GM18907 (cell line): ENCODE results near the gene GRK2.
"Not testable (repeated sequence)": the region's sequence is repeated elsewhere in the genome, so short reads cannot be mapped to it uniquely, and the experiment has no call there.

Source experiments
- ATAC-seq: cut with Tn5 transposase; IDR thresholded peaks from one replicate; pipeline ENCODE4 v1.9.1; 2021; ENCODE audit warnings: mild to moderate bottlenecking, moderate library complexity; ENCODE audit not compliant: unreplicated experiment

Gene GRK2

DNA sequence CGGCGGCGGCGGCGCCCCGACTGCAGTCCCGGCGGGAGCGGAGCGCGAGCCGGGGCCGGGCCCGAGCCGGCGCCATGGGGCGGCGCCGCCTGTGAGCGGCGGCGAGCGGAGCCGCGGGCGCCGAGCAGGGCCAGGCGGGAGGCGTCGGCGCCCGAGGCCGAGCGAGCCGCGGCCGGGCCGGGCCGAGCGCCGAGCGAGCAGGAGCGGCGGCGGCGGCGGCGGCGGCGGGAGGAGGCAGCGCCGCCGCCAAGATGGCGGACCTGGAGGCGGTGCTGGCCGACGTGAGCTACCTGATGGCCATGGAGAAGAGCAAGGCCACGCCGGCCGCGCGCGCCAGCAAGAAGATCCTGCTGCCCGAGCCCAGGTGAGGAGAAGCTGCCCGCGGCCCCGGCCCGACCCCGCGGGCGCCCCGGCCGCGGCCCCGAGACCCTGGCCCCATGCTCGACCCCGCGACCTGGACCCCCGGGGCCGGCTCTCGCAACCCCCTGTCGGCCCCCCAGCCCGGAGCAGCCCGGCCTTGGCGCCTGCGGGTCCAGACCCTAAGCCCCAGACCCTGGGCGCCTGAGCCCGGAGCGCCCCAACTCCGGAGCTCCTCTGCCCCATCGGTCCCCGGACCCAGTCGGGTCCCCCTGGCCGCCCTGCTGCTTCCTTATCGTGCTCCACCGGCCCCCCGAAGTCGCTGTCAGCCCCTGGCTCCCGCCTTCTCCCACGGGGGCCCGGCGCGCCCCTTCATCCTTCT is at the start of gene GRK2:
Gene GRK2, plus strand, starts transcription at position 25 of the 739 bp plus-strand sequence. Its CDS starts 227 bp downstream, at position 252.
- peak; percentile 9 for ATAC-seq

- ATAC-seq: no peak
Observed at GRCh38 chr11:67227726-67228125, 38.5 kb upstream of the GRK2 start.

- ATAC-seq: no peak
Observed at GRCh38 chr11:67230406-67230805, 35.9 kb upstream of the GRK2 start.

DNA sequence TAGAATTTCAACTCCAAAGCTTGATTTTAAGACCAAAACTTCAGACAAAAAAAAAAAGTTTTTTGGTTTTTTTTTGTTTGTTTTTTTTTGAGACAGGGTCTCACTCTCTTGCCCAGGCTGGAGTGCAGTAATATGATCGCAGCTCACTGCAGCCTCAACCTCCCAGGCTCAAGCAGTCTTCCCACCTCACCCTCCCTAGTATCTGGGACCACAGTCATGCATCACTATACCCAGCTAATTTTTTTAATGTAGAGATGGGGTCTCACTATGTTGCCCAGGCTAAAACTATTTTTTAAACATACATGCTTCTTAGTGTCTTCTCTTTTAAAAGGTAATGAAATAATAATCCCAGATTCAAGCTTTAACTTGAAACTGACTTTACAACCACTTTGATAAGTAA is 35.4 kb upstream of the GRK2 start:
- ATAC-seq: no peak

DNA sequence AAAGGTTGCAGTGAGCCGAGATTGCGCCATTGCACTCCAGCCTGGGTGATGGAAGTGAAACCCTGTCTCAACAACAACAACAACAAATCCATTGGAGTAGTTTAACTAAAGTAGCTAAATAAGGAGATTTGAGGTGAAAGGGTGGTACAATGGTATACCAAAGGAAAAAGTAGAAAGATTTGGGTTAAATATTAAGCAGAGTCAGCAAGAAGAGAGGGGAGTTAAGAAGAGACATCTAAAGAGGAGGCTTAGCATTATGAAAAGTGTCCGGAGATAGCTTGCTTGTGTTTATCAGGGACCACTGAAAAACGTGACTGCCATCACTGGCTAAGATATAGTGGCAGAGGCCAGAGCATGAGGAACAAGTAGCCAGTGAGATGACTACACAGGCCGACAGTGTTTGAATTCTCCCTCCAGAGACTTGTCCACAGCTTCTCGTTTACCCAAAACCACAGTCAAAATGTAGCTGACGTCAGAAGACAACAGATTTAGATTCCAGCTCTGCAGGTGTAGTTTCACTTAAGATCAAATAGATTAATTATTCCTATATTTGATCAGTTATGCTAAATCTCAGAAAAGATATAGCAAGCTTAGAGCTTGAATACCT is 32.6 kb upstream of the GRK2 start:
- ATAC-seq: no peak

- not testable (repeated sequence) for ATAC-seq
Observed at GRCh38 chr11:67234571-67234970, 31.7 kb upstream of the GRK2 start.

GRCh38 chr11:67237574-67237973 is 28.7 kb upstream of the GRK2 start:
- ATAC-seq: no peak

- ATAC-seq: no peak
Observed at GRCh38 chr11:67238894-67239782, 27.1 kb upstream of the GRK2 start.

- peak; percentile 85 for ATAC-seq
Observed at GRCh38 chr11:67239783-67240575, 26.3 kb upstream of the GRK2 start.

DNA sequence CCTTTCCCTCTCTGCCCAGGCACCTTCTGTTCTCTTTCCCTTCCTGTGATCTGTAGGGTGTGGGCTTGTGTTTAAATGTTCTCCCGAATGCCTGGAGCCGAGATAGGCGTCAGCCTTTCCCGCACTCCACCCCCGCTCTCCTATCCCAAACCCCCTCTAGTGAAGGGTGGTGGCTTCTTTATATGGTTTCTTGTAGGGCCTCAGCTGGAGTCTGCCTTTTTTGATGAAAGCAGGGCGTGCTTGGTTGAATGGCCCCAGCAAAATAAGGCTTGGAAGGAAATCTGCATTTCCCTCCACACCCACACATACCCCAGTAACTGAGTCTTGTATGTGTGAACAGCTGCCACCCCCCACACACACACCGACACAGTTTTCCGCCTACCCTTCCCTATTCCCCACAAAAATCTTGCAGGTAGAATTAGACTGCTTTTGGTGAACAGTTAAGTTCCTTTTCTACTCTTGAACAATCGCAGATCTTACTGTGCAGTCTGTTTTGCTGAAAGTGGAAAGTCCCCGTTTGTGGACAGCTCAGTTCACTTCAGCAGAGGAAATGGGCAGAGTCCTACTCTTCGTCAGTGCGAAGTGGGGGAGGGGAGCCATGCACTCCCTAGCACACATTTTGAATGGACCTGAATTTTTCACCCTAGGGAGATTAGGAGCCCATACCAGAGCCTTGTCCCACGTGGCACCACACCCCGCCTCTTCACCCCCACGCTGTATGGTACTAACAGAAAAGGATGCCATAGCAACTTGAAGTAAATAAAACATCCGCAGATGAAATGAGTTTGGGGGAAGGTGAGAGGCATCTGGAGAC is 25.5 kb upstream of the GRK2 start:
- peak; percentile 31 for ATAC-seq

DNA sequence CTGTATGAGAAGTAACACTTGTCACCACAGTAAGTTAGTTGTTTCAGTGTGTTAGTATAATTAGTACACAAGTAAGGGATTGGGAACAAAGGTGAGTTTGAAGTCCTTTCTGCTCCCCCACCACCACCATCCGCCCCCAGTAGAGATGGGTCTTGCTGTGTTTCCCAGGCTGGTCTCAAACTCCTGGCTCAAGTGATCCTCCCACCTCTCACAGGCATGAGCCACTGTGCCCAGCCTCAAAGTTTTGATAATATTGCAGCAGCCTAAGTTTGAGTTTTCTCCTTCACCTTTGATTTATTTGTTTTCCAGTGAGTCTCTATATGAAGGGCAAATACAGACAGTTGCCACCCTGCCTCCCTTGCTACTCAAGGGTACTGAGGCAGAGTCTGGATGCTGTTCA is 23.7 kb upstream of the GRK2 start:
- no peak for ATAC-seq

GRCh38 chr11:67243051-67243450 is 23.2 kb upstream of the GRK2 start:
- ATAC-seq: no peak

DNA sequence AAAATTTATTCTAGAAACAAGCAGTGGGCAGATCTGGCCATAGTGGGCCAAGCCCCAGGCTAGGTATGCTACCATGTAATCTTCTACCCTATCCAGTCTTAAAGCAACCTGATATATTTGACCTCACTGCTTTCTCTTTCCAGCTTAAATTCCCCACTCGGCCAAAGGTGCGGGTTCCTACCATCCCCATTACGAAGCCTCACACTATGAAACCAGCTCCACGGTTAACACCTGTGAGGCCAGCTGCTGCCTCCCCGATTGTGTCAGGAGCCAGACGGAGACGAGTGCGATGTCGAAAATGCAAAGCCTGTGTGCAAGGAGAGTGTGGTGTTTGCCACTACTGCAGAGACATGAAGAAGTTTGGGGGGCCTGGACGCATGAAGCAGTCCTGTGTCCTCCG is 21.2 kb upstream of the GRK2 start:
- no peak for ATAC-seq

- ATAC-seq: no peak
Observed at GRCh38 chr11:67247946-67248550, 18.2 kb upstream of the GRK2 start.

DNA sequence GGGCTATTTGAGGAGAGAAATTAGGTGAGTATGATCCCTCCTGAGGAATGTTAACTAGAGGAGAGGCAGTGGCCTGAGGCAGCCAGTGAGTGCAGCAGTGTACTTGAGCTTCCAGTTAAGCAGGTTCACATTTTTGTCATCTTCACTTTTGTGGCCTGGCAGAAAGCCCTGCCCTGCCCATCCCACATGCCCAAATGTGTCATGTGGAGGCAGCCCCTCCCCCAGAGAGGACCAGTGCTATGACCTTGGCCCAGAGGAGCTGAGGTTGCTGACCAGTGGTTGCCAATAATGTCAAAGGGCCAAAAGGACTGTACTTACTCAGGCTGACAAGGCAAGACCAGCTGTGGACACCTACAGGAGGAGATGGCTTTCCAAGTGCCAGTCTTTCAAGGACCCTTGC is 17.6 kb upstream of the GRK2 start:
- no peak for ATAC-seq

DNA sequence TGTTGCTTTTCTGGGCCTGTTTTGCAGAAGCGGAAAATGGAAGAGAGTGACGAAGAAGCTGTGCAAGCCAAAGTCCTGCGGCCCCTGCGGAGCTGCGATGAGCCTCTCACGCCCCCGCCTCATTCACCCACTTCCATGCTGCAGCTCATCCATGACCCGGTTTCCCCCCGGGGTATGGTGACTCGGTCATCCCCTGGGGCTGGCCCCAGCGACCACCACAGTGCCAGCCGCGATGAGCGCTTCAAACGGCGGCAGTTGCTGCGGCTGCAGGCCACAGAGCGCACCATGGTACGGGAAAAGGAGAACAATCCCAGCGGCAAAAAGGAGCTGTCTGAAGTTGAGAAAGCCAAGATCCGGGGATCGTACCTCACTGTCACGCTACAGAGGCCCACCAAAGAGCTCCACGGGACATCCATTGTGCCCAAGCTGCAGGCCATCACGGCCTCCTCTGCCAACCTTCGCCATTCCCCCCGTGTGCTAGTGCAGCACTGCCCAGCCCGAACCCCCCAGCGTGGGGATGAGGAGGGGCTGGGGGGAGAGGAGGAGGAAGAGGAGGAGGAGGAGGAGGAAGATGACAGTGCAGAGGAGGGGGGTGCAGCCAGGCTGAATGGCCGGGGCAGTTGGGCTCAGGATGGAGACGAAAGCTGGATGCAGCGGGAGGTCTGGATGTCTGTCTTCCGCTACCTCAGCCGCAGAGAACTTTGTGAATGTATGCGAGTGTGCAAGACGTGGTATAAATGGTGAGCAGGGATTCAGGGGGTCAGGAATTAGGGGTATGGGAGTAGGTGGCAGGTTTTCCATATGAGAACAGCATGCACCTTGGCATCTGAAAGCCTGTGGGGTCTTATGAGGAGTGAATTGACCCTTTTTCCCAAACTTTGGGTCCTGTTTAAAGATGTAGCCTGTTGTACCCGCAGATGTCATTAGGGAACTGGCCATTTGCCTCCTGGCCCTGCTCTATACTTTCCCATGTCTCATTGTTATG is 15.9 kb upstream of the GRK2 start:
- no peak for ATAC-seq

- ATAC-seq: no peak
Observed at GRCh38 chr11:67251841-67252240, 14.4 kb upstream of the GRK2 start.

DNA sequence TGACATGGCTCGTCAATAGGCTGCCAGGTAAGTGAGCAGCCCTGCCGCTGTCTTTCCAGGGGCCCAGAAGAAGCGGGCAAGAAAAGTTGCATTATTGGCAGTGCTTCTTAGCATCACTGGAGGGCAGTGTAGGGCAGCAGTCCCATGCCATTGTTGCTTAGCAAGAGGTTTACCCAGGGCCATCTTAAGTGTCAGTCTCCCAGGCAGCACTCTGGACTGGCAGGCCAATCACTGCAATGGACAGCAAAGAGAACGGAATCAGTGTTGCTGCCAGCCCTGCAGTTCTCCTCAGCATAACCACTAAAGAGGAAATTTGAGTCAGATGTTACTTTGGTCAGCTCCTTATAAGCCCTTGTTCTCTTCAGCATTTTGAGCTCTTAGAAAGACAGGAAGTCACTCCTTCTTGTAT is 13.4 kb upstream of the GRK2 start:
- no peak for ATAC-seq
